GM21825 (cell line): ENCODE measurements around the gene MLST8.

Experiments used
- ATAC-seq: cut with Tn5 transposase; IDR thresholded peaks from one replicate; pipeline ENCODE4 v1.9.1; 2021; ENCODE audit warnings: mild to moderate bottlenecking, moderate library complexity; ENCODE audit not compliant: unreplicated experiment

MLST8 gene

GRCh38 chr16:2172688-2173335 is 32.4 kb upstream of the MLST8 start:
- ATAC-seq, result no peak

- no peak for ATAC-seq
Measured at GRCh38 chr16:2173366-2173765, 31.9 kb upstream of the MLST8 start.

- no peak for ATAC-seq
Measured at GRCh38 chr16:2173916-2174315, 31.3 kb upstream of the MLST8 start.

GRCh38 chr16:2174396-2175131 is 30.7 kb upstream of the MLST8 start:
- no peak for ATAC-seq

GRCh38 chr16:2175454-2175853 is 29.8 kb upstream of the MLST8 start:
- ATAC-seq, result no peak

GRCh38 chr16:2176047-2176446 is 29.2 kb upstream of the MLST8 start:
- ATAC-seq, result no peak

GRCh38 chr16:2177101-2177500 is 28.2 kb upstream of the MLST8 start:
- no peak for ATAC-seq

- ATAC-seq, result no peak
Measured at GRCh38 chr16:2177561-2177960, 27.7 kb upstream of the MLST8 start.

GRCh38 chr16:2178321-2179106 is 26.7 kb upstream of the MLST8 start:
- ATAC-seq, result no peak

- no peak for ATAC-seq
Measured at GRCh38 chr16:2179107-2179501, 26.1 kb upstream of the MLST8 start.

GRCh38 chr16:2179576-2179975 is 25.7 kb upstream of the MLST8 start:
- ATAC-seq, result no peak

- no peak for ATAC-seq
Measured at GRCh38 chr16:2180461-2180860, 24.8 kb upstream of the MLST8 start.

GRCh38 chr16:2180962-2181923 is 24.0 kb upstream of the MLST8 start:
- no peak for ATAC-seq

- no peak for ATAC-seq
Measured at GRCh38 chr16:2181952-2182351, 23.3 kb upstream of the MLST8 start.

- ATAC-seq, result no peak
Measured at GRCh38 chr16:2183671-2184070, 21.6 kb upstream of the MLST8 start.

GRCh38 chr16:2184346-2184745 is 20.9 kb upstream of the MLST8 start:
- no peak for ATAC-seq

GRCh38 chr16:2184962-2185361 is 20.3 kb upstream of the MLST8 start:
- no peak for ATAC-seq

- ATAC-seq, result no peak
Measured at GRCh38 chr16:2186064-2186463, 19.2 kb upstream of the MLST8 start.

- ATAC-seq, result no peak
Measured at GRCh38 chr16:2186505-2186904, 18.7 kb upstream of the MLST8 start.

GRCh38 chr16:2187212-2187611 is 18.0 kb upstream of the MLST8 start:
- no peak for ATAC-seq

- ATAC-seq, result no peak
Measured at GRCh38 chr16:2188395-2188794, 16.9 kb upstream of the MLST8 start.
